ENCODE data around the gene SIK2.

SIK2 gene

GRCh38 chr11:111601979-111602864 is at the start of gene SIK2:
SIK2 (plus strand) TSS chr11:111602449; CDS start chr11:111602564, 115 bp downstream.
- Mint-ChIP-seq H3K27me3 (no peaks in the 10 kb centered on the region), H3K27ac (peak within 1 kb of the TSS; percentile 74), H3K4me3 (peak within 1 kb of the TSS; percentile 91), H3K9me3 (no peaks in the 10 kb centered on the region), H3K36me3 (no peaks in the 10 kb centered on the region), H3K4me1 (peaks cover 22% of the 10 kb centered on the region)
- ATAC-seq: peak; percentile 94

GRCh38 chr11:111554532-111554931 is 47.7 kb upstream of the SIK2 start:
- Mint-ChIP-seq H3K4me1 (peaks cover 10% of the 10 kb centered on the region), H3K9me3 (peaks cover 10% of the 10 kb centered on the region), H3K36me3 (no peaks in the 10 kb centered on the region), H3K4me3 (no peak overlapping the region), H3K27ac (no peak overlapping the region), H3K27me3 (peaks cover 8% of the 10 kb centered on the region)
- no peak for ATAC-seq

GRCh38 chr11:111555255-111555654 is 47.0 kb upstream of the SIK2 start:
- ATAC-seq: no peak
- H3K4me3 Mint-ChIP-seq: no peak overlapping the region
- H3K9me3 Mint-ChIP-seq: peaks cover 10% of the 10 kb centered on the region
- no peak overlapping the region for H3K27ac Mint-ChIP-seq
- no peaks in the 10 kb centered on the region for H3K36me3 Mint-ChIP-seq
- H3K27me3 Mint-ChIP-seq: peaks cover 13% of the 10 kb centered on the region
- H3K4me1 Mint-ChIP-seq: peaks cover 3% of the 10 kb centered on the region

GRCh38 chr11:111557425-111558111 is 44.7 kb upstream of the SIK2 start:
- no peaks in the 10 kb centered on the region for H3K4me1 Mint-ChIP-seq
- H3K36me3 Mint-ChIP-seq: no peaks in the 10 kb centered on the region

GRCh38 chr11:111559800-111560464 is 42.3 kb upstream of the SIK2 start:
- Mint-ChIP-seq H3K27me3 (peaks cover 8% of the 10 kb centered on the region), H3K9me3 (peaks cover 10% of the 10 kb centered on the region), H3K36me3 (no peaks in the 10 kb centered on the region), H3K4me1 (no peaks in the 10 kb centered on the region), H3K4me3 (no peak overlapping the region), H3K27ac (no peak overlapping the region)
- ATAC-seq: no peak

More at GRCh38 chr11:111557425-111558111, 44.7 kb upstream of the SIK2 start:
- Mint-ChIP-seq H3K4me3 (no peak overlapping the region), H3K27me3 (peaks cover 8% of the 10 kb centered on the region), H3K27ac (no peak overlapping the region), H3K9me3 (peaks cover 10% of the 10 kb centered on the region)
- no peak for ATAC-seq

- no peaks in the 10 kb centered on the region for H3K4me1 Mint-ChIP-seq
- H3K27ac Mint-ChIP-seq: no peak overlapping the region
- no peak for ATAC-seq
- peaks cover 8% of the 10 kb centered on the region for H3K27me3 Mint-ChIP-seq
- H3K9me3 Mint-ChIP-seq: peaks cover 6% of the 10 kb centered on the region
- no peaks in the 10 kb centered on the region for H3K36me3 Mint-ChIP-seq
- H3K4me3 Mint-ChIP-seq: no peak overlapping the region
Measured at GRCh38 chr11:111560800-111561199, 41.4 kb upstream of the SIK2 start.

GRCh38 chr11:111561306-111561705 is 40.9 kb upstream of the SIK2 start:
- Mint-ChIP-seq H3K36me3 (no peaks in the 10 kb centered on the region), H3K4me1 (no peaks in the 10 kb centered on the region), H3K9me3 (peaks cover 6% of the 10 kb centered on the region), H3K4me3 (no peak overlapping the region), H3K27ac (no peak overlapping the region), H3K27me3 (peaks cover 8% of the 10 kb centered on the region)
- ATAC-seq: no peak

GRCh38 chr11:111561791-111562325 is 40.4 kb upstream of the SIK2 start:
- H3K4me3 Mint-ChIP-seq: no peak overlapping the region

GRCh38 chr11:111562692-111563389 is 39.4 kb upstream of the SIK2 start:
- H3K27ac Mint-ChIP-seq: no peak overlapping the region

More at GRCh38 chr11:111561791-111562325, 40.4 kb upstream of the SIK2 start:
- Mint-ChIP-seq H3K9me3 (peaks cover 1% of the 10 kb centered on the region), H3K27ac (no peak overlapping the region), H3K36me3 (no peaks in the 10 kb centered on the region), H3K4me1 (no peaks in the 10 kb centered on the region), H3K27me3 (peaks cover 8% of the 10 kb centered on the region)
- ATAC-seq: no peak

GRCh38 chr11:111565114-111565720 is 37.0 kb upstream of the SIK2 start:
- Mint-ChIP-seq H3K4me3 (no peak overlapping the region), H3K27me3 (peaks cover 4% of the 10 kb centered on the region), H3K9me3 (no peaks in the 10 kb centered on the region), H3K36me3 (no peaks in the 10 kb centered on the region), H3K27ac (no peak overlapping the region), H3K4me1 (no peaks in the 10 kb centered on the region)
- ATAC-seq: no peak

More at GRCh38 chr11:111562692-111563389, 39.4 kb upstream of the SIK2 start:
- Mint-ChIP-seq H3K4me3 (no peak overlapping the region), H3K36me3 (no peaks in the 10 kb centered on the region), H3K9me3 (no peaks in the 10 kb centered on the region), H3K4me1 (no peaks in the 10 kb centered on the region), H3K27me3 (peaks cover 8% of the 10 kb centered on the region)
- no peak for ATAC-seq

GRCh38 chr11:111566324-111566723 is 35.9 kb upstream of the SIK2 start:
- H3K9me3 Mint-ChIP-seq: no peaks in the 10 kb centered on the region
- ATAC-seq: no peak
- no peak overlapping the region for H3K27ac Mint-ChIP-seq
- H3K4me1 Mint-ChIP-seq: no peaks in the 10 kb centered on the region
- no peaks in the 10 kb centered on the region for H3K36me3 Mint-ChIP-seq
- peaks cover 6% of the 10 kb centered on the region for H3K27me3 Mint-ChIP-seq
- H3K4me3 Mint-ChIP-seq: no peak overlapping the region

- H3K9me3 Mint-ChIP-seq: no peaks in the 10 kb centered on the region
- no peak for ATAC-seq
- H3K4me3 Mint-ChIP-seq: no peak overlapping the region
- H3K4me1 Mint-ChIP-seq: peaks cover under 1% of the 10 kb centered on the region
- H3K36me3 Mint-ChIP-seq: no peaks in the 10 kb centered on the region
- H3K27ac Mint-ChIP-seq: no peak overlapping the region
- H3K27me3 Mint-ChIP-seq: peaks cover 22% of the 10 kb centered on the region
Measured at GRCh38 chr11:111569476-111569875, 32.8 kb upstream of the SIK2 start.

GRCh38 chr11:111570796-111571195 is 31.5 kb upstream of the SIK2 start:
- no peak overlapping the region for H3K27ac Mint-ChIP-seq
- H3K4me1 Mint-ChIP-seq: peaks cover 5% of the 10 kb centered on the region
- ATAC-seq: no peak
- H3K27me3 Mint-ChIP-seq: peaks cover 22% of the 10 kb centered on the region
- no peaks in the 10 kb centered on the region for H3K9me3 Mint-ChIP-seq
- H3K36me3 Mint-ChIP-seq: no peaks in the 10 kb centered on the region
- H3K4me3 Mint-ChIP-seq: no peak overlapping the region

GRCh38 chr11:111571829-111572501 is 30.3 kb upstream of the SIK2 start:
- ATAC-seq: no peak

More at GRCh38 chr11:111571829-111572501, 30.3 kb upstream of the SIK2 start:
- H3K27ac Mint-ChIP-seq: no peak overlapping the region
- no peaks in the 10 kb centered on the region for H3K9me3 Mint-ChIP-seq
- peaks cover 5% of the 10 kb centered on the region for H3K4me1 Mint-ChIP-seq
- no peak overlapping the region for H3K4me3 Mint-ChIP-seq
- no peaks in the 10 kb centered on the region for H3K36me3 Mint-ChIP-seq
- H3K27me3 Mint-ChIP-seq: peaks cover 22% of the 10 kb centered on the region
